ENCODE measurements around the gene MANF.

GRCh38 chr3:51408021-51408420 lies 22.9 kb downstream of the MANF start:
- no peak for TF ChIP-seq POLR2A (IDR thresholded peaks at IDR 0.05)
- TF ChIP-seq, protein P1, sequence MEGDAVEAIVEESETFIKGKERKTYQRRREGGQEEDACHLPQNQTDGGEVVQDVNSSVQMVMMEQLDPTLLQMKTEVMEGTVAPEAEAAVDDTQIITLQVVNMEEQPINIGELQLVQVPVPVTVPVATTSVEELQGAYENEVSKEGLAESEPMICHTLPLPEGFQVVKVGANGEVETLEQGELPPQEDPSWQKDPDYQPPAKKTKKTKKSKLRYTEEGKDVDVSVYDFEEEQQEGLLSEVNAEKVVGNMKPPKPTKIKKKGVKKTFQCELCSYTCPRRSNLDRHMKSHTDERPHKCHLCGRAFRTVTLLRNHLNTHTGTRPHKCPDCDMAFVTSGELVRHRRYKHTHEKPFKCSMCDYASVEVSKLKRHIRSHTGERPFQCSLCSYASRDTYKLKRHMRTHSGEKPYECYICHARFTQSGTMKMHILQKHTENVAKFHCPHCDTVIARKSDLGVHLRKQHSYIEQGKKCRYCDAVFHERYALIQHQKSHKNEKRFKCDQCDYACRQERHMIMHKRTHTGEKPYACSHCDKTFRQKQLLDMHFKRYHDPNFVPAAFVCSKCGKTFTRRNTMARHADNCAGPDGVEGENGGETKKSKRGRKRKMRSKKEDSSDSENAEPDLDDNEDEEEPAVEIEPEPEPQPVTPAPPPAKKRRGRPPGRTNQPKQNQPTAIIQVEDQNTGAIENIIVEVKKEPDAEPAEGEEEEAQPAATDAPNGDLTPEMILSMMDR (IDR thresholded peaks at IDR 0.05) = no peak

Measured in sigmoid colon (tissue), 3 donors.